ENCODE data around the gene PIK3C2B.

PIK3C2B gene

DNA sequence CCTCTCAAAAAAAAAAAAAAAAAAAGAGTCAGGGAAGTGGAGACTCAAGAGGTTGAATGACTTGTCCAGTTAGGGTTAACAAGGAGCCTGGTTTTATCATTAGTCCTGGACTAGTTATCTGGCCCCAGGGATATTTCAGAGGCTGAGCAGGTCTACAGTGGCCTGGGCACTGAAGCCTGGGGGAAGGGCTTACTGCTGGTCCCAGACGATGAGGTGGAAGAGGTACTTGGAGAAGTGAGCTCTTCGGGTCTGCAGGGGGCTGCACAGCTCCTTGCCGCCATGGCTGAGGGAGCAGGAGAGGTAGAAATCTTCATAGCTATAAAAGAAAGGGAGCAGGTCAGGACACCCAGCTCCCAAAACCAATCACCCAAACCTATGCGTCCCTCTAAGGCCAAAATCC lies 40.1 kb downstream of the PIK3C2B start:
- H3K4me3 ChIP-seq (ENCODE audit: low read depth in 1 of 2, low read length in 2 of 2): no peak overlapping the region
- no peaks in the 10 kb centered on the region for H3K27me3 ChIP-seq (ENCODE audit: low read depth, low read length)
- H3K4me1 ChIP-seq (ENCODE audit: control insufficient read depth in 1 of 2, insufficient read depth in 2 of 2, low read length in 2 of 2): peaks cover 16 to 22% of the 10 kb centered on the region in 2 donors
- H3K36me3 ChIP-seq (ENCODE audit: control insufficient read depth in 1 of 2, insufficient read depth in 2 of 2, low read length in 2 of 2): peaks cover 39 to 45% of the 10 kb centered on the region in 2 donors
- no peak overlapping the region for H3K27ac ChIP-seq (ENCODE audit: low read length)
- H3K9me3 ChIP-seq (ENCODE audit: control insufficient read depth in 1 of 2, low read length in 2 of 2): no peaks in the 10 kb centered on the region

DNA sequence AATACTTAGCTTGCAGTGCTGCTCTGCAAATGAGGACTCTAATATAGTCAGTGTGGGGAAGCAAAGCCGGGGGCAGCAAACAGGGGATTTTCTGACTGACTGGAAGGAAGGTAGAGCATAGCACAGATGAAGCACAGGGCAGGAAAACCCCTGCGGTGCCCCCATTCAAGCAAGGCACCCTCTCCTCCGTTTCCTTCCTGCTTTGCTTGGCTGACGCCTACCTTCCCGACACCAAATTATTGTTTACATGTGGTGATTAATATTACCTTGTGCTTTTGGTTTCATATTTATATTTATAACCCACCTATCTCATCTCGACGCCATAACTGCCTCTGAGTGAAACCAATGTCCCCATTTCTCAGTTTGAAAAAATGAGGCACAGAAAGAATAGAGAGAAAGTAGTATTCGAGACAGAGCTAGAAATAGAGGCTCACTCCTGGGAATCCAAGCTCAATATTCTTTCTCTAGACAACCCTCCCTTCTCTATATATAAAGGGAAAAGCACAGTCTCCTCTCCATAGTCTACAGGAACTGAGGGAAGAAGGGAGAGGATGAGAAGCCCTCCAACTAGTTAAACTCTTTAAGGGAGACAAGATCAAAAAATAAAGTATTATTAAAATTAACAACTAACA lies 41.3 kb downstream of the PIK3C2B start:
- Histone ChIP-seq H3K9me3 (ENCODE audit: control insufficient read depth in 1 of 2, low read length in 2 of 2) (no peaks in the 10 kb centered on the region), H3K4me1 (ENCODE audit: control insufficient read depth in 1 of 2, insufficient read depth in 2 of 2, low read length in 2 of 2) (peaks cover 16 to 22% of the 10 kb centered on the region in 2 donors), H3K36me3 (ENCODE audit: control insufficient read depth in 1 of 2, insufficient read depth in 2 of 2, low read length in 2 of 2) (peaks cover 34 to 47% of the 10 kb centered on the region in 2 donors), H3K4me3 (ENCODE audit: low read depth in 1 of 2, low read length in 2 of 2) (no peak overlapping the region), H3K27ac (ENCODE audit: low read length) (peak overlapping the region; percentile 69), H3K27me3 (ENCODE audit: low read depth, low read length) (no peaks in the 10 kb centered on the region)

DNA sequence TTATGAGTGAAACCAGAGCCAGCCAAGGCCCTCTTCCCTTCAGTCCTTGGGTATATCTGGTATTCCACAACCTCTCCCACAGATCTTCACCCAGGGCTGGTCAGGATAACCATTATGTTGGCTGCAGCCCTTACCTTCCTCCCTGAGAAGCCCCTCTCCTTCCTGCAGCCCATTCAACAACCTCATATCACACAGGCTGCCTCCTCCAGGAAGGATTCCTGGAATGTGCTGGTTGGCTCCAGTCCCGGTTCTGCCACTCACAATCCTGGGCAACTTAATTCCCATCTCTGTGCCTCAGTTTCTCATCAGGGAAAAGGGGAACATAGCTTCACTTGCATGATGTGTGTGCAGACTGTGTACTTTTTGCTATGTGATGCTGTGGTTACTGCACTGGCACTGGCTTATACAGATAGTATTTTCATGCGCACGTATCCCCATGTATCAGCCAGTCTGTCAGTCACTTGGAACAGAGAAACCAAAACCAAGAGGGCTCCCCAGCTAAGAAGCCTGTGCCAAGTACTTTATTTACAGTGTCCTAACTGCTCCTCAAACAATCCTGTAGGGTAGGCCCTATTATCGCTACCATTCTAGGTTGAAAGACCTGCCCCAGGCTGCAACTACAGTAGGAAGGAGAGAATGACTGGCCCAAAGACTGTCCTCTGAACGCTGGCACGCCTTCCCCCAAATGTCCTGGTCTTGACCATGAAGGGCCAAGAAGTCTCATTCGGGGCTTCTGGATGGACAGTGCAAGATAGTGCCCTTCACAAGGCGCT lies 43.1 kb downstream of the PIK3C2B start:
- Histone ChIP-seq H3K4me1 (ENCODE audit: control insufficient read depth in 1 of 2, insufficient read depth in 2 of 2, low read length in 2 of 2) (peaks cover 20% of the 10 kb centered on the region in 2 donors), H3K27me3 (ENCODE audit: low read depth, low read length) (no peaks in the 10 kb centered on the region), H3K27ac (ENCODE audit: low read length) (peak overlapping the region; percentile 90), H3K36me3 (ENCODE audit: control insufficient read depth in 1 of 2, insufficient read depth in 2 of 2, low read length in 2 of 2) (peaks cover 37 to 39% of the 10 kb centered on the region in 2 donors), H3K9me3 (ENCODE audit: control insufficient read depth in 1 of 2, low read length in 2 of 2) (no peaks in the 10 kb centered on the region), H3K4me3 (ENCODE audit: low read depth in 1 of 2, low read length in 2 of 2) (no peak overlapping the region)

DNA sequence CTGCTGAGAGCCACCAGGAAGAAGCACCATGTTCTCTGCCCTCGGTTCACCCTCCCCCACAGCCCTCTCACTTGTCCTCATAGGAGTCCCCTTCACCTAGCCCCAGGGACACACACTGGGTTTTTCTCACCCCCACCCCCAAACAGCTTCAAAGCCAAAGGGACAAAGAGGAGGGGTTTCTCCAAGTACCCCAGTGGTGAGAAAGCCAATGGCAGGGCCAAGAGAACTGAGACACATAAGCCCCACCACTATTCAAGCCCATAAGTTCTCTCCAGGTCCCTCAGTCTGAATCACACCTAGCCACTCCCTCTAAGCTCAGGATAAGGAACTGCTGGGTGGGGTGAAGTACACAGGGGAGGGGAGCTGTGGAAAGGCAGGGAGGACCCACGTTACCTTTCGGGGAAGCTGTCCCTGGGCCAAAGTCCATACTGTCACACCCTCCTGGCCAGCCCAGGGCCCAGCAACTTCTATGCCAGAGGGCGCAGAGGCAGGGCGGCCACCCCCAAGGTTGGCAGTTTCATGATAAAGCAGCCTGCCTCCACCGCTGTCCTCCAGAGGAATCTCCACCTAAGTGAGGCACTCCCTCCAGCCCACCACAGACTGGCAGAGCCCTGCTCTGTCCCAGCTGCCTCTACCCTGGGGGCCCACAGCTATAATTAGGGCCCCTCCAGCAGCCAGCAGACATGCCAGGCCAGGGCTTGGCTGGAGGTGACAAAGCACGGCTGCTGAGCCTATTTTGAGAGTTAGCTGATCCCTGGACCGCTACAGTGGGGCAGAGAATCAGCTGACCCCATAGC lies 43.9 kb downstream of the PIK3C2B start:
- H3K4me1 ChIP-seq (ENCODE audit: control insufficient read depth in 1 of 2, insufficient read depth in 2 of 2, low read length in 2 of 2): peaks cover 20 to 28% of the 10 kb centered on the region in 2 donors
- peak overlapping the region; percentile 90 for H3K27ac ChIP-seq (ENCODE audit: low read length)
- peaks cover 37 to 42% of the 10 kb centered on the region in 2 donors for H3K36me3 ChIP-seq (ENCODE audit: control insufficient read depth in 1 of 2, insufficient read depth in 2 of 2, low read length in 2 of 2)
- no peaks in the 10 kb centered on the region for H3K27me3 ChIP-seq (ENCODE audit: low read depth, low read length)
- peak overlapping the region in 1 of 2 donors; percentile 8 for H3K4me3 ChIP-seq (ENCODE audit: low read depth in 1 of 2, low read length in 2 of 2)
- no peaks in the 10 kb centered on the region for H3K9me3 ChIP-seq (ENCODE audit: control insufficient read depth in 1 of 2, low read length in 2 of 2)

DNA sequence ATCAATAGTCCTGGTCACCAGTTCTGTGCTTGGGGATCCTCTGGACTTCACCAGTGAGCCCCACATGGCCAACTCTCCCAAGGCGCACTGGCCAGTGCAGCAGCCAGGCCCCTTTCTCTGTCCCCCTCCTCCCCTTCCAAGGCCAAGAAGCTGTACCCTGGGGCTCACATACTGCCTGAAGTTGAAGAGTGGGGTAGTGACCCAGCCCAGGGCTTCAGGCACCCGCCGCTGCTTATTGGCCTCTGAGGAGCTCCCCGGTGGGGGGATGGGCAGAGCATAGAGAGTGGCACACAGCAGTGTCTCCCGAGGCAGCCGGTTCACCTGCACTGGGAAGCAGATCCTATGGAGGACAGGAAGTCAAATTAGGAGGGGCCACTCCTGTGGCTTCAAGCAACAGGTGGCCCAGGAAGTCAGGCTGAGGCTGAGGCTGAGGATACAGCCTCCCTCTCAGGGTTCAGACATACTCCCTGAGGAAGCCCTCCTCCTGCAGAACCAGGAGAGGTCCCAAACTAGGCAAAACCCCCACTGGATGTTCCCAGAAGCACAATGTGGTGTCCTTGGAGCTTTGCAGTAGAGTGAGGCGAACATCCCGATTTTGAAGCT lies 44.8 kb downstream of the PIK3C2B start:
- Histone ChIP-seq H3K4me3 (ENCODE audit: low read depth in 1 of 2, low read length in 2 of 2) (no peak overlapping the region), H3K36me3 (ENCODE audit: control insufficient read depth in 1 of 2, insufficient read depth in 2 of 2, low read length in 2 of 2) (peaks cover 40 to 43% of the 10 kb centered on the region in 2 donors), H3K4me1 (ENCODE audit: control insufficient read depth in 1 of 2, insufficient read depth in 2 of 2, low read length in 2 of 2) (peaks cover 20 to 28% of the 10 kb centered on the region in 2 donors), H3K9me3 (ENCODE audit: control insufficient read depth in 1 of 2, low read length in 2 of 2) (no peaks in the 10 kb centered on the region), H3K27me3 (ENCODE audit: low read depth, low read length) (no peaks in the 10 kb centered on the region), H3K27ac (ENCODE audit: low read length) (peak overlapping the region; percentile 89)

DNA sequence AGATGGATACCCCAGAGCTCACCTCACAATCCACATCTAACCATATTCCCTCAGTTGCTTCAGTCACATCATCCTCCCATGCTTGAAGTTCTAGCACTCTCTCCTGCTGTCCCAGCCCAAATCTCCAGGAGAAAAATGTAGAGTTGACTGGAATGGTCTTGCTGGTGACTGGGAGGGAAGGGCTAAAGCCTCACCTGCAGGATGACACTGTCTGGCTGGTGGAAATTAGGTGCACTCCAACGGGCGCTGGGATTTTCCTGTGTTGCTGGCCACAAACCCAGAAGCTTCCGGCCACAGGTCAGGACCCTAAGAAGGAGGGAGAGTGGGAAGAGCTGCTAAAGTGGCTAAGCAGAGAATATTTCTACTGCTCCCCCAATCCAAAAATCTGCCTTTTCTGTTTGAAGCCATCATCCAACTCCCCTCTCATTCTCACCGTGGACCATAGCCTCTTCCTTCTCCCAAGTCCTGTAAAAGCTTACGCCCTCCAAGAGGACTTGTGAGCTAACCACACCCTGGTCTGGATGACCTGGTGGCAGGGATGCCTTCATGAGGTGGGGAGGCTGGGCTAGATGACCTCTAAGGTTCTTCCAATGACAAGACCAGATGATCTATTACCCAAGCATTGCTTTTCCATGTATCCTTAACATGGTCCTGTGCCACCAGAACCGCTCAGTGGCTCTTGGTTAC lies 45.5 kb downstream of the PIK3C2B start:
- H3K36me3 ChIP-seq (ENCODE audit: control insufficient read depth in 1 of 2, insufficient read depth in 2 of 2, low read length in 2 of 2): peaks cover 40 to 44% of the 10 kb centered on the region in 2 donors
- peaks cover 20 to 28% of the 10 kb centered on the region in 2 donors for H3K4me1 ChIP-seq (ENCODE audit: control insufficient read depth in 1 of 2, insufficient read depth in 2 of 2, low read length in 2 of 2)
- H3K27ac ChIP-seq (ENCODE audit: low read length): peak overlapping the region; percentile 89
- H3K9me3 ChIP-seq (ENCODE audit: control insufficient read depth in 1 of 2, low read length in 2 of 2): no peaks in the 10 kb centered on the region
- H3K27me3 ChIP-seq (ENCODE audit: low read depth, low read length): no peaks in the 10 kb centered on the region
- H3K4me3 ChIP-seq (ENCODE audit: low read depth in 1 of 2, low read length in 2 of 2): no peak overlapping the region

DNA sequence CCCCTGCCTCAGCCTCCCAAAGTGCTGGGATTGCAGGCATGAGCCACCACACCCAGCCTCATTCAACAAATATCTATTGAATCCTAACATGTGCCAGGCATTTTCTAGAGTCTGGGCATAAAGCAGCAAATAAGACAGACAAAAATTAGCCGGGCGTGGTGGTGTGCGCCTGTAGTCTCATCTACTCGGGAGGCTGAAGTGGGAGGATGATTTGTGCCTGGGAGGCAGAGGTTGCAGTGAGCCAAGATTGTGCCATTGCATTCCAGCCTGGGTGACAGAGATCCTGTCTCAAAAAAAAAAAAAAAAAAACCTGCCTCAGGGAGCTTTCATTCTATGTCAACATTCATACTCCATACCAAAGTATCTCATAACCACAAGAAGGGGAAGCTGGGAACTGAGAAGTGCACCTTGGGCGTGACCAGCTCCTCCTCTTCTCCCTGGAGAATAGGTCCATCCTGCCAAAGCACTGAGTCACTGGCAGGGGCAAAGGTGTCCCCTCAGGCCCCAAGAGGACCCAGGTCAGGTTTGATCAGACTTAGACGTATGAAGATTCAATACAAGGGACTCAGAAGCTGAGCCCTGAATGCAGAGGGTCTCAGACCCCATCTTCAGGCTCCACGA lies 46.2 kb downstream of the PIK3C2B start:
- H3K36me3 ChIP-seq (ENCODE audit: control insufficient read depth in 1 of 2, insufficient read depth in 2 of 2, low read length in 2 of 2): peaks cover 47 to 51% of the 10 kb centered on the region in 2 donors
- peaks cover 20 to 28% of the 10 kb centered on the region in 2 donors for H3K4me1 ChIP-seq (ENCODE audit: control insufficient read depth in 1 of 2, insufficient read depth in 2 of 2, low read length in 2 of 2)
- H3K9me3 ChIP-seq (ENCODE audit: control insufficient read depth in 1 of 2, low read length in 2 of 2): no peaks in the 10 kb centered on the region
- no peaks in the 10 kb centered on the region for H3K27me3 ChIP-seq (ENCODE audit: low read depth, low read length)
- peak overlapping the region; percentile 60 for H3K27ac ChIP-seq (ENCODE audit: low read length)
- no peak overlapping the region for H3K4me3 ChIP-seq (ENCODE audit: low read depth in 1 of 2, low read length in 2 of 2)

DNA sequence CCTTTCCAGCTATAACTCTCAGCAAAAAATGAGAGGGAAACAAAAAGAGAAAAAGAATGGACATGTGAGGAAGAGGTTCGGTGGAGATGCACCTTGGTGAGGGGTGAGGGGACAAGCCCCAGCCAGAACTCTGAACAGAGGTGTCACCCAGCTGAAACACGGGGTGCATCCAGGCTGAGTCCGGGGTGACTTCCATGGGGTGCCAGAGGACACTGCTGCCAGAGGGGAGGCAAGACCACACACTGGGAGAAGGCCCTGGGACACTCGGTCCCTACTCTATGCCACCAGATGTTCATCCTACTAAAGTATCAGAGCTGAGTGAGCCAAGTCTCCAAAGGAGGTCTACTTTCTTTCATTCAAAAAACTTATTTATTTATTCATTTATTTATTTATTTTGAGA lies 46.9 kb downstream of the PIK3C2B start:
- Histone ChIP-seq H3K4me3 (ENCODE audit: low read depth in 1 of 2, low read length in 2 of 2) (no peak overlapping the region), H3K27ac (ENCODE audit: low read length) (no peak overlapping the region), H3K9me3 (ENCODE audit: control insufficient read depth in 1 of 2, low read length in 2 of 2) (no peaks in the 10 kb centered on the region), H3K4me1 (ENCODE audit: control insufficient read depth in 1 of 2, insufficient read depth in 2 of 2, low read length in 2 of 2) (peaks cover 16 to 28% of the 10 kb centered on the region in 2 donors), H3K27me3 (ENCODE audit: low read depth, low read length) (no peaks in the 10 kb centered on the region), H3K36me3 (ENCODE audit: control insufficient read depth in 1 of 2, insufficient read depth in 2 of 2, low read length in 2 of 2) (peaks cover 44 to 54% of the 10 kb centered on the region in 2 donors)

DNA sequence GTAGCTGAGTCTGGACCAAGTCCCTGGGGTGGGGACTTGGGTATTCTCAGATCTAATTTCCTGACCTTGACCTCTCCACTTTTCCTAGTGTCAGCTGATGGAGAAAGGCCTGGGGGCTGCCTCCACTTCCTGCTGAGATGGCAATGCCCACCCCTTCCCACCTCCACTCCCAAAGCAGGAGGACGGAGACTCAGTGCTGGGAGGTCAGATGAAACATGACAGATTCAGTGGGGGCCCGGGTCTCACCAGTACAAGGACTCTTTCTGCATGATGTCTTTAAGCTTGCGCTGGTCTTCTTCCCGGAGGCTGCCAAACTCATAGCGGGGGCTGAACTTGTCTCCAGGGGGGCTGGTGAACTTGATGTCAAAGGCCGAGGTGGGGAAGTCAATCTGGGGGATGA lies 47.4 kb downstream of the PIK3C2B start:
- no peak overlapping the region for H3K4me3 ChIP-seq (ENCODE audit: low read depth in 1 of 2, low read length in 2 of 2)
- no peak overlapping the region for H3K27ac ChIP-seq (ENCODE audit: low read length)
- no peaks in the 10 kb centered on the region for H3K27me3 ChIP-seq (ENCODE audit: low read depth, low read length)
- peaks cover 50 to 60% of the 10 kb centered on the region in 2 donors for H3K36me3 ChIP-seq (ENCODE audit: control insufficient read depth in 1 of 2, insufficient read depth in 2 of 2, low read length in 2 of 2)
- no peaks in the 10 kb centered on the region for H3K9me3 ChIP-seq (ENCODE audit: control insufficient read depth in 1 of 2, low read length in 2 of 2)
- H3K4me1 ChIP-seq (ENCODE audit: control insufficient read depth in 1 of 2, insufficient read depth in 2 of 2, low read length in 2 of 2): peaks cover 15 to 28% of the 10 kb centered on the region in 2 donors

DNA sequence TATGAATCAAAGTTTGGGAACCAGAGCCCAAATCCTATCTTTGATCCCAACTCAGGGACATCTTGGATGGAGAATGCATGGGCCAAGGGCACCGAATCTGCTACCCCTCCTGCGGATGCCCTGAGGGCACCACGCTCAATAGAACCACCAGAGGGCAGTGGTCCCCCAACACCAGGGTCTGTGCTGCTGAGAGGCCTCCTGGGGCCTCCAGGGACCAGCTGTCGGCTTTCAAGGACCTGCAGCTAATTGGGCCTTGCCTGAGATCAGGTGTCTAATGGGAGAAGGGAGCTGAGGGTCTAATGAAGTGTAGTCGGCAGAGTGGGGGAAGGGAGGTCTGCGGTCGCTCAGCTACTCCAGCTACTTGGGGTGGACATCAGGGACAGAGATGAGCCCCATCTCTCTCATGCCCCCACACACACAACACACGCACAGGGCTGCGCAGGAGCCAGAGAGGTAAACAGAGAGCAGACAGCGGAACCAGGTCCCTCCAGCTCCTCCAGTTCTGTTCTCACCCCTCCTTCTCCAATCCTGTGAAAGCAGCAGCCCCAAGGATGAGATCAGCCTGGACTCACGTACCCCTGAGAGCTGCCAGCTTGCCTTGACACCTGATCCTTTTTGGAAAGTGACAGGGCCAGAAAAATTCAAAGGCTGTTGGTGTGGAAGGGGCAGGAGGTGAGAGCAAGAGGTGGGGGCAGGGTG lies 48.0 kb downstream of the PIK3C2B start:
- Histone ChIP-seq H3K4me1 (ENCODE audit: control insufficient read depth in 1 of 2, insufficient read depth in 2 of 2, low read length in 2 of 2) (peaks cover 11 to 24% of the 10 kb centered on the region in 2 donors), H3K27ac (ENCODE audit: low read length) (no peak overlapping the region), H3K4me3 (ENCODE audit: low read depth in 1 of 2, low read length in 2 of 2) (no peak overlapping the region), H3K27me3 (ENCODE audit: low read depth, low read length) (no peaks in the 10 kb centered on the region), H3K36me3 (ENCODE audit: control insufficient read depth in 1 of 2, insufficient read depth in 2 of 2, low read length in 2 of 2) (peaks cover 54 to 65% of the 10 kb centered on the region in 2 donors), H3K9me3 (ENCODE audit: control insufficient read depth in 1 of 2, low read length in 2 of 2) (no peaks in the 10 kb centered on the region)
